GM21576 (cell line): ENCODE data around the gene PMCH.
"Not testable (repeated sequence)": the region's sequence is repeated elsewhere in the genome, so short reads cannot be mapped to it uniquely, and the experiment has no call there.

Experiments used
- ATAC-seq: cut with Tn5 transposase; IDR thresholded peaks from one replicate; pipeline ENCODE4 v1.9.1; 2021; ENCODE audit warnings: mild to moderate bottlenecking, moderate library complexity; ENCODE audit not compliant: unreplicated experiment

The PMCH gene, protein sequence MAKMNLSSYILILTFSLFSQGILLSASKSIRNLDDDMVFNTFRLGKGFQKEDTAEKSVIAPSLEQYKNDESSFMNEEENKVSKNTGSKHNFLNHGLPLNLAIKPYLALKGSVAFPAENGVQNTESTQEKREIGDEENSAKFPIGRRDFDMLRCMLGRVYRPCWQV

DNA sequence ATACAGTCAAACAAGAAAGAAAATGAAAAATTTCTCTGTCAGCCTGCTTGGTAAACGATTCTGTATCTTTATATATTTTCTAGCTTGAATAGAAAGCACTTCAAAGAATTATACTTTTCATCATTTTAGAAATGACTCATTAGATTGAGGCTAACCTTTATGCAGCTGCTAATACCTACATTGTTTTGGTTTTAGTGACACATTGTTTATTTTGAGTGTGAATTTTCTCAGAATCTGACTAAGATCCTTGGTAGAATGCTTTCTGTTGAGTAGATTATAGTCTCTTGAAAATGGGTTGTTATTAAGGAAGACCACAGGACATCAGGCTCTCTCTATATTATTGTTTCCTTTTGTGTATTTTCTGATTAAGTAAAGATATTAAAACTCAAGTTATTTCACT lies at the start of gene PMCH:
Gene PMCH, minus strand, starts transcription at position 45 of the 400 bp plus-strand sequence. CDS start 63 bp downstream, outside the sequence.
- ATAC-seq: peak; percentile 87

DNA sequence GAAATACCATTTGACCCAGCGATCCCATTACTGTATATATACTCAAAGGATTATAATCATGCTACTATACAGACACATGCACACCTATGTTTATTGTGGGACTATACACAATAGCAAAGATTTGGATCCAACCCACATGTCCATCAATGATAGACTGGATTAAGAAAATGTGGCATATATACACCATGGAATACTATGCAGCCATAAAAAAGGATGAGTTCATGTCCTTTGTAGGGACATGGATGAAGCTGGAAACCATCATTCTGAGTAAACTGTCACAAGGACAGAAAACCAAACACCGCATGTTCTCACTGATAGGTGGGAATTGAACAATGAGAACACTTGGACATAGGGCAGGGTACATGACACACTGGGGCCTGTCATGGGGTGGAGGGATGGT lies 43.2 kb upstream of the PMCH start:
- not testable (repeated sequence) for ATAC-seq

DNA sequence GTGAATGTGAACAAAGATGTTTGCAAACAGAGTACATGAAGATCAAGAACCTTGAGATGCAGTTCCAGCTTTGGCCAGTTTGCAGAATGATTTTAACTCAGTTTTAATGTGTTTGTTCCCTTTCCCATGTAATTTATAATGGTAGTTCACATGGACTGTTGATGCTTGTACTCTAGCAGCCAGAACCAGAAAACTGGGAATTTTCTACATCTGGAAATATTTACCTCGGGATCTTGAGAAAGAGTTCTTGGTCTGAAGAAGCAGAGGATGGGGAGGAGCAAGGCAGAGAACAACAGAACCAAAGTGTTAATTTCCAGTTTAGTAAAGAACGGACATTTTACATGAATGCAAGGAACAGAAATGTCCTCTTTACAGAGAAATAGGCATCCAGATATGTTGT lies 37.0 kb upstream of the PMCH start:
- ATAC-seq: no peak

DNA sequence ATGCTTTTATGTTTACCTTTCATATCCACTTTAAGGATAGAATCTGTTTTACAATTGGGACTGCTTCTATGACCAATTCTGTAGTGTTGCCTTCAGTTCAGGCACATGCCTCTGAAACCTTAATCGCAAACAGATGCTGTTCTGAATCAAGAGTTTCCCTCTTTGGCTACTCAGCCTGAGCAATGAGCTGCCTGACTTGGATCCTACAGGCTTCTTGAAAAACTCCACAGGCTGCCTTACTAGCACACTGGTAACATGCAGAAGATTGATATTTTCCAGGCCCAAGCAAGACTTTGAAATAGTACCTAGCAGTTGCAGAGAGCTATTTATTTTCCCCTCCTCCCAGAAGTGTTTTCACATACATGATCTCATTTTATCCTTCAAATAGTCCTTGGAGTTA lies 34.8 kb upstream of the PMCH start:
- no peak for ATAC-seq

DNA sequence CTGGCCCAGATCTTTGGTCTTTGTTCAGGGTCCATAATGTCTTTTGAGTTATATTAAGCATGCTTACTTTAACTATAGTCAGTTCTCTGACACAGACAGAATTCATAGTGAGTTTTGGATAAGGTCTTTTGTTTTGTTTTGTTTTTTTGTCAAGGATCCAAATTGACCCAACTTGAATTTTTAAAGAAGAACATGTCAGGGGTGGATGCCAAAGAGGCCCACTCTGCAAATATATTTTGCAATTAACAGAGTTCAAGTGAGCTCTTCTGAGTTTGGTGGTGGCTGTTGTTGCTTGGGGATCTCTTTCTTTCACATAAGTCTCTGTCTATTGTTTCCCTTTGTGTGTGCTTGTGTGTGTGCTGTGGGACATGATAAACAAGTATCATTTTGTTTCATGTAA lies 34.4 kb upstream of the PMCH start:
- ATAC-seq: no peak

DNA sequence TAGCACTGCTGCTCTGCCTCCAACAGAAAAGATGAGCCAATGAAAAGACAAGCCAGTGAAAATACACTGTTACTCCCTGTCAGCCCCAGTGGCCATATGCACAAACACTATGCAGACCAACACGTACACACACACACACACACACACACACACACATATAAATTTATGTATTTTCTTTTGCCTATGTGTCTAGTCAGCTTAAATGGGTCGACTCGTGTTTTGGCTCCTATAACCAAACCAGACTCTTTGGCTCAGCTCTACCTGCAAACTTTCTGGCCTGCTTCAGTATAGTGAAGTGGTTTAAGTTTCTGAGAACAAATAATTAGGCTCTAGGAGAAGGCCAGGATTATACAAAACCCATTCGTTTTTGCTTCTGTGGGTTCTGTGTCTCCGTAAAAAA lies 30.3 kb upstream of the PMCH start:
- no peak for ATAC-seq

DNA sequence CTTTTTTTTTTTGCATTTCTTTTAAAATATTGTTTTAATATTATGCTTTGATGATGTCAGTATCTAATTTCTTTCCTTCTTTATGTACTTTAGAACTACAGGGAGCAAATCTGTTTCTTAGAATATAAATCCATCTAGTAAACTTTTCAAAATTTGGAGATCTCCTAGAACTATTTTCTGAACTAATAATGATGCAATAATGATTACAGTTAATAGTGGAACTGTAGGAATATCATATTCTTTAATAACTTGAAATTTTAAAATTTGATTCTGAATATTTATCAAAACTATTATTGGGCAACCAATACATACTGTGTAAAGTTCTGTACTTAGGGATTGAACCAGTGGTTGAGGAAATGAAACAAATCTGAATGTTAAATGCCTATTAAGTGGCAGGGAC lies 23.1 kb upstream of the PMCH start:
- no peak for ATAC-seq

DNA sequence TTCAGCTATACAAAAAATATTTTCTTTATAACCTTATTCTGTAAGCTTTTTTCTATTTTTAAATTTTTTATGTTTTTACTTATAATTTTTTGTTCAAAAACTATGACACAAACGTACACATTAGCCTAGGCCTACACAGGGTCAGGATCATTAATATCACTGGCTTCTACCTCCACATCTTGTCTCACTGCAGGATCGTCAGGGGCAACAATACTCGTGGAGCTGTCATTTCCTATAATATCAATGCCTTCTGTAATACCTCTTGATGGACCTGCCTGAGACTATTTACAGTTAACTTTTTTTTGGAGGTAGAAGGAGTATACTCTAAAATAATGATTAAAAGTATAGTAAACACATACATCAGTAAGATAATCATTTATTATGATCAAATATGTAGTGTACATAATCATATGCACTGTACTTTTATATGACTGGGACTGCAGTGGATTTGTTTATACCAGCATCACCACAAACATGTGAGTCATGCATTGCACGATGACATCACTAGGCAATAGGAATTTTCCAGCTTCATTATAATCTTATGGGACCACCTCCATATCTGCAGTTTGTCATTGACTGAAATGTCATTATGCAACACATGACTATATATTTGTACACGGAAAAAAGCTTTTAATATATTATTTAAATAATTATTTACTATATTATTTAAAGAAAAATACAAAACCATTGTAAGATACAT lies 18.5 kb upstream of the PMCH start:
- ATAC-seq: no peak

DNA sequence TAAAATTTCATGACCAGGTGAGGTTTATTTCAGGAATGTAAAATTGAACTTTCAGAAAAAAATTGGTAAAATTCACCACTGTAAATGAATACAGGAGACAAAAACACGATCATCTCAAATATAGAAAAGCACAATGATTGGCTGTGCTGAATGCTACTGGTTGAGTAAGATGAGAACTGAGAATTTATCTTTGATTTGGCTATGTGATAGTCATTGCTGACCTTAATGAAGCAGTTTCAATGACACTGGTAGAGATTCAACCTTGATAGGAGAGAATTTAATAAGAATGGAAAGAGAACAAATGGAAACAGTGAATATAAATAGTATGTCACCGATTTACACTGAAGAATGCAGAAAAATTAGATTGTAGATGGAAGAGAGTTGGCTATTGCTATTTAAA lies 6.4 kb upstream of the PMCH start:
- ATAC-seq: no peak

DNA sequence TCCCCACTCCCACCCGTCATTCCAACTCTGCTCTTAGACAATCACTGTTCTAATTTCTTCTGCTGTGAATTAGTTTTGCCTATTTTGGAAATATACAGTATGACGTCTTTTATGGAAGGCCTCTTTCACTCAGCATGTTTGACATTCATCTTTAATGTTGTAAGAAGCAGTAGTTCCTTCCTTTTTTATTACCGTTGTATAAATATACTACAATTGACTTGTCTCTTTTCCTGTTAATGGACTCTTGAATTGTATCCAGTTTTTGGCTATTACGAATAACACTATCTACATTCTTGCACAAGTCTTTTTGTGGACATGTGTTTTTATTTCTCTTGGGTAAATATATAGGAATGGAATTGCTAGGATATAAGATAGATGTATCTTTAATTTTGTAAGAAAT lies 4.9 kb upstream of the PMCH start:
- ATAC-seq: no peak

DNA sequence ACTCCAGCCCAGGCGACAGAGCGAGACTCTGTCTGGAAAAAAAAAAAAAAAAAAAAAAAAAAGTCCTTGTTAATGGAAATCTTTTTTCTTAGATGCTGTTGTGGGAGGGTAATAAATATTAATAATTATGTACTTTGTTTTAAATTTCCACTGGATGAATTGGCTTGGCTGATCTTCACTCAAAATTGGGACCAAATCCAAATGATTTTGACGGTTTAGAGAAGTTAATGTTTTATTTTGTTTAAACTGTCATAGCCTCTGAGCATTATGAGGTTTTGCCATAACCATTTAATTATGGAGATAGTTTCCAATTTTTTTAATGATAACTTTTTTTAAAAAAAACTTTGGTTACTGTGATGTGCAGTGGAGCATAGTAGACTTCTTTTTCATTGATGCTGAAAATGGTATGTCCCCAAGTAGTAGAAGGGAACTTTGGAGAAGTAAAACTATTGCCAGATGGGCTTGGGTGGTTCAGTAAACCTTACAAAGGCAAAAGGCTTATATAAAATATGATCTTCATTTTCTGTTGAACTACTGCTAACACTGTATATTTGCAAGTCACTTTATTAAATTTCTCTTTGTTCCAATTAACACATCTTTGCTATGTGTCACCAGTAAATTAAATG lies 3.9 kb upstream of the PMCH start:
- no peak for ATAC-seq

DNA sequence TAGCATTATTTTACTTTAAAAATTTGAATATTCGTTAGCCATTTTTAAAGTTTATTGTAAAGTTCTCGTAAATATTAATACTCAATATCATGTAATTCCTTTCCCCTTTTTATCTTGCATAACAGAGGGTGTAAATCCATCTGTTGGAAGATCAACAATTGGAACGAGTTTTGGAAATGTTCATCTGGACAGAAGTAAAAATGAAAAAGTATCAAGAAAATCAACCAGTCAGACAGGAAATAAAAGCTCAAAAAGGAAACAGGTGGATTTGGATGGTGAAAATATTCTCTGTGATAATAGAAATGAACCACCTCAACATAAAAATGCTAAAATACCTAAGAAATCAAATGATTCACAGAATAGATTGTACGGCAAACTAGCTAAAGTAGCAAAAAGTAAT lies 1.8 kb downstream of the PMCH start:
- ATAC-seq: no peak

DNA sequence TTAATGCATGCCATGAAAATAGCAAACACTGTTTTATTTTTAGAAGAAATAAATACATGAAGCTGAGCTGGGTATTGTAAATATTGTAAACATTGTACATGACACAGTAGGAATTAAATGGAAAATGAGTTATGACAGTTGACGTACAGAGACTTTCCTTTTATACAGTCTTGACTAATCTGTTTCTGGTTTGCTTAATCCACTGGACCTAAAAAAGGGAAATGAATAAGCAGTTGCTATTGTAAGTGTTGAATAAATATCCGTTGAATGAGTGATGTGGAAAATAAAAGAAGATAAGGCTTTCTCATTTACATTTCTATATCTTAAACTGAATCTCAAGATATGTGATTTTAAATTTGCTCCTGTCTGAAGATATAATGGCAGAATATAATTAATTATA lies 15.0 kb downstream of the PMCH start:
- no peak for ATAC-seq

DNA sequence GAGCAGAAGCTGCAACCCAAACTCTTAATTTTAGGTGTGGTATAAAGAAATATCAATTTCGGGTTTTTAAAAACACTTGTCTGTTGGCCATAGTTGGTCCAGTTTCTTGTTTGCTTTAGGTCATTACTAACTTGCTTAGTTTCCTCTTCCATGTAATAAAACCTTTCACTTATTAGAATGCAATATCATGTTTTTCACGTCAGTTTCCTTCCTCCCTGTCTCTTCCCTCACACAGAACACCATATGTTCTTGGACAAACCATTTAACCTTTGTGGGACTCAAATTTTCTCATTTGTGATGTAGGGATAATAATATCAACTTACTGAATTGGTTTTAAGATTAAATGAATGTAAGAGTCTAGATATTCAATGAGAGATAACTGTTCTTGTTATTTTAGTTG lies 22.9 kb downstream of the PMCH start:
- no peak for ATAC-seq

DNA sequence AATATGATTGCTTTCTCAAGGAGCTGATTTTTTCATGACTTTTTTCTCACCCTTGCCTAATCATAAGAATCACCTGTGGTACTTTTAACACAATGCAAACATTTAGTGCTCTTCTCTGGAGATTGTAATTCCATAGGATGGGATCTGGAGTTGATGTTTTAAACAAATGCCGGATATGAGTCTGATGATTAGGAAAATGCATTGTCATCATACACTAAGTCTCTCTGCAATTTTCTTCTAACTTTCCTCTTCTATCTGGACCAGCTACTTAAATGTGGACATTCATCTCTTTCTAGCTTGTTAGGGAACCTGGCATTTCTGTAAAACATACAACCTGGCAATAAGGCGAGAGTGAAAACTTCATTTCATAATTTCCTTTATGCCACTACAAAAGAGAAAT lies 23.5 kb downstream of the PMCH start:
- no peak for ATAC-seq

DNA sequence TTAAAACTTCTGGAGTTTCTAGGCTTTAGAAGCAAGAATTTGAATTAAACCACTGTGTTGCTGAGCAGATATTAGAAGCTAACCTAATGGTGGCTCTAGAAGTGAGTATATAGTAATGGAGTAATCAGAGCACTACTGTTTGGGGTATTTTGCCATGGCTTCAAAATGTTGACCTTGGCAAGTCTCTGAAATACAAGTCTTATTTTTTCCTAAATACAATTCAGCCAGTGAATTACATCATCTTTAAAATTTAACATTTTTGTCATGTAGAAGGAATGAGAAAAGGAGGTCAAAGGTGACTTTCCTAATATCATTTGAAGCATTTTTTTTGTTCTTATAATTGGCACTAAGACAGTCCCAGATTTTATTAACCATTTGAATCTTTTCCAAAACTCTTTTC lies 25.2 kb downstream of the PMCH start:
- ATAC-seq: no peak

DNA sequence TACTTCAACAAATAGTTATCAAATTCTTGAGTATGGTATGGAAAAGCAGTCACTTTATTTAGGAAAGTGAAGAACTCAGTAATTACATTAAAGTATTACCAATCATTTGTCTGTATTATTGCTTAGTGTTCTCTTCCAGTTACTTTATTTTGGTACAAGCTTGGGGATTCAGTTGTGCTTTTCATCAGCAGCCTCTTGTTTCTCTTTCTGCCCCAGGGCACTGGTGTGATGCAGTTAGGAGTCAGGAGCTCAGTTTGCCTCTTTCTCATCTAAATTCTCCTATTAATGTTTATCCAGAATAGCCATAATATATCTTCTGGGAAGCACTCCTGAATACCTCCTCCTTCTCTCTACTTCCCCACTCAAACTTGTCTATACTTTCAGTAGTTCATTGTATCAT lies 25.7 kb downstream of the PMCH start:
- no peak for ATAC-seq

DNA sequence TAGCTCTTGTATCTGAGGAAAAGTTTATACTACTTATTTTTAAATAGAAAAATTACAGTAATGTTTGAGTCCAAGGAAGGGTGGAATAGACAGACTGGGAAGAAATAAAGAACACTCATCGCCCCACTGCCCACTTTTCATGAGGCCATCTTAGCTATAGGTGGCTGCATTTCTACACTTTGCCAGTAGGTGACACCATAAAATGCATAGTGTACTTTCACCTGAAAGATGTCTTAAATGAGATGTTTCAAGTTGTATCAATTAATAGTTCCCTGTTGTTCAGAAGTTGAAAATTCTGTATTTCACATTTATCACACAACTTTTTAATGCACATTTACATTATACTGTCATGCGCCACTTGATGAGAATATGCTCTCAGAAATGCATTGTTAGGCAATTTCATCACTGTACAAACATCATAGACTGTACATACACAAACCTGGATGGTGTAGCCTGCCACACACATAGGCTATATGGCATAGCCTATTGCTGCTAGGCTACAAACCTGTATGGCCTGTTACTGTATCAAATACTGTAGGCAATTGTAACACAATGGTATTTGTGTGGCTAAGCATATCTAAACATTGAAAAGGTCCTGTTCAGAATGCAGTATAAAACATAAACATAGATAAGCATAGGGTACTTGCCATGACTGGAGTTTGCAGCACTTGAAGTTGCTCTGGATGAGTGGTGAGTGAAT lies 27.6 kb downstream of the PMCH start:
- ATAC-seq: no peak

DNA sequence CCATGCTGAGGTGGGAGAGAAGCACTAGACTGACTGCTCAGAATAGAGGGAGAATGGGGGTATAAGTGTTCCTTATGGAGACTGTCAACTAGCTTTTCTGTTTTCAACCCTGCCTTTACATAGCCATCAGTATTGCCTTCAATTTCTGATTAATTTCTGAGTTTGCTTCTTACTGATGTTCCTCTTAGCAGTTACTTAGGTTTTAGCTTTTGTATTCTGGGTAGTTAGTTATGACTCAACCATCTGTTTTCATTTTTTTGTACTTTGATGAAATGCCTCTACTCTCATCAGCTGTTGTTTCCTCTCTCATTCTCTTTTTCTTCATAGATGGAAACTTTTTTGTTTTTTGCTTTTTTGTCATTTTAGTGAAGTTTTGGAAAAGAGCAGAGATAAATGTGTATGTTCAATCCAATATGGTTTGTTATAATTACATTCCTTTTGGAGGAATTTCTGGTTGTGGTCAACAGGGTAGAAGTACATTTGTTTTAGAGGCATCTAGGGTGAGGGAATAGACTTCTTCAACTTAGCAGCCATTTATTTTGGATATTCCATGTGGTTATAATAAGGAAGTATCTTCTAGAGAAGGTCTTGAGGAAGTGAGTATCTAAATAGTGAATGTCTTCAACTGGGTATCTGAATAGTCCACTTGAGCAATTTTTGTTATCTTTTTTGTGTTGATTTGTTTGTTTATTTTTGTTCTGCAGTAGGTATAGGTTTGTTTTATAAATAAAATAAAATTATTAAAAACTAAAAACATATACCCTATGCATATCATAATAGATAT lies 29.6 kb downstream of the PMCH start:
- ATAC-seq: peak; percentile 65

DNA sequence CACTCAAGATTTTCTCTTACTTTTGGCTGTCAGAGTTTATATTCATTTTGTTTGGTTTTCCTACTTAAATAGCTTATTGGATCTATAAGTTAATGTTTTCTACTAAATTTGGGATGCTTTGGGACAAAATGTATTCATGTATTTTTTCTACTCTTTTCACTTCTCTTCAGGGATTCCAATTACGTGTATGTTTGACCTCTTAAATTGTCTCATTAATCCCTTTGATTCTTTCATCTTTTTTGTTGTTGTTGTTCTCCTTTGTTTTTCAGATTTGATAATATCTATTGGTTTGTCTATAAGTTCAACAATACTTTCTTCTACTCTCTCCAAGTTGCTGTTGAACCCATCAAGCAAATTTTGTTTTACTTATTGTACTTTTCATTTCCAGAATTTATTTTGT lies 34.2 kb downstream of the PMCH start:
- ATAC-seq: no peak

DNA sequence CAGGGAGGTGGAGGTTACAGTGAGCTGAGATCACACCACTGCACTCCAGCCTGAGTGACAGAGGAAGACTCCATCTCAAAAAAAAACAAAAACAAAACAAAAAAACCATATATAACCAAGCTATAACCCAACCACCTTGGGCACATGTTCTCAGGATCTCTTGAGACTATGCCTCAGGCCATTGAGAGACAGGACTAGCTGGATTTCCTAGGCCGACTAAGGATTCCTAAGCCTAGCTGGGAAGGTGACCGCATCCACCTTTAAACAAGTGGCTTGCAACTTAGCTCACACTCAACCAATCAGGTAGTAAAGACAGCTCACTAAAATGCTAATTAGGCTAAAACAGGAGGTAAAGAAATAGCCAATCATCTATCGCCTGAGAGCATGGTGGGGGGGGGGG lies 42.4 kb downstream of the PMCH start:
- not testable (repeated sequence) for ATAC-seq
